Measurements from ENCODE around the gene NOP9.
A peak's percentile ranks its signal among the peaks of the same experiment; 100 is the strongest.

Gene NOP9

GRCh38 chr14:24329073-24329663, 29.5 kb downstream of the NOP9 start:
- no peak for DNase-seq (ENCODE audit: low read depth)

GRCh38 chr14:24329736-24330135, 30.1 kb downstream of the NOP9 start:
- peak; percentile 50 for DNase-seq (ENCODE audit: low read depth)

GRCh38 chr14:24330973-24331674, 31.5 kb downstream of the NOP9 start:
- DNase-seq (ENCODE audit: low read depth) = no peak

GRCh38 chr14:24331731-24332267, 32.1 kb downstream of the NOP9 start:
- no peak for DNase-seq (ENCODE audit: low read depth)

- peak; percentile 71 for DNase-seq (ENCODE audit: low read depth)
Measured at GRCh38 chr14:24332268-24332993, 32.8 kb downstream of the NOP9 start.

GRCh38 chr14:24334431-24335291, 35.0 kb downstream of the NOP9 start, which contains the start of gene ADCY4:
ADCY4 (minus strand) TSS chr14:24335071; CDS start chr14:24334652, 419 bp downstream.
- no peak for DNase-seq (ENCODE audit: low read depth)

- no peak for DNase-seq (ENCODE audit: low read depth)
Measured at GRCh38 chr14:24335461-24336171, 36.0 kb downstream of the NOP9 start.

GRCh38 chr14:24337144-24337823, 37.6 kb downstream of the NOP9 start:
- no peak for DNase-seq (ENCODE audit: low read depth)

GRCh38 chr14:24337824-24338175, 38.1 kb downstream of the NOP9 start:
- DNase-seq (ENCODE audit: low read depth) = no peak

- no peak for DNase-seq (ENCODE audit: low read depth)
Measured at GRCh38 chr14:24338843-24339242, 39.2 kb downstream of the NOP9 start.

GRCh38 chr14:24339284-24340151, 39.9 kb downstream of the NOP9 start, which contains the start of gene RIPK3:
RIPK3 (minus strand) TSS chr14:24339991; CDS start chr14:24339826, 165 bp downstream.
- peak; percentile 52 for DNase-seq (ENCODE audit: low read depth)

GRCh38 chr14:24340606-24341005, 41.0 kb downstream of the NOP9 start:
- no peak for DNase-seq (ENCODE audit: low read depth)

GRCh38 chr14:24342889-24343288, 43.2 kb downstream of the NOP9 start:
- DNase-seq (ENCODE audit: low read depth) = no peak

GRCh38 chr14:24343795-24344660, 44.4 kb downstream of the NOP9 start:
- no peak for DNase-seq (ENCODE audit: low read depth)

GRCh38 chr14:24347134-24347533, 47.5 kb downstream of the NOP9 start:
- no peak for DNase-seq (ENCODE audit: low read depth)

- no peak for DNase-seq (ENCODE audit: low read depth)
Measured at GRCh38 chr14:24348186-24348585, 48.5 kb downstream of the NOP9 start.

GRCh38 chr14:24349742-24350141, 50.1 kb downstream of the NOP9 start:
- no peak for DNase-seq (ENCODE audit: low read depth)

GRCh38 chr14:24351517-24351916, 51.9 kb downstream of the NOP9 start:
- no peak for DNase-seq (ENCODE audit: low read depth)
